NB4 (cell line): ENCODE results near the gene RPP38.

Experiments used
- DNase-seq: peaks from one replicate; pipeline ENCODE4 v3.0.0; 2010; ENCODE audit warnings: low read depth
- H3K4me3 ChIP-seq: one replicate; pipeline ENCODE4 v1.5.1; 2011; ENCODE audit warnings: mild to moderate bottlenecking, low read depth, low read length, moderate library complexity
- MAX ChIP-seq: IDR thresholded peaks from 2 replicates; pipeline ENCODE4 v1.6.1; 2011; ENCODE audit warnings: low read depth, low read length
- MYC ChIP-seq: IDR thresholded peaks from 2 replicates; pipeline ENCODE4 v1.6.1; 2011; ENCODE audit warnings: low read depth, low read length
- POLR2A ChIP-seq: IDR thresholded peaks from 2 replicates; pipeline ENCODE4 v1.6.1; 2011; ENCODE audit warnings: mild to moderate bottlenecking; ENCODE audit not compliant: insufficient read length; ENCODE audit errors: extremely low read depth
- TF ChIP-seq, protein P1 (sequence below): IDR thresholded peaks from one replicate; pipeline ENCODE4 v1.5.1; 2012; ENCODE audit warnings: low read depth, low read length

RPP38 gene, protein sequence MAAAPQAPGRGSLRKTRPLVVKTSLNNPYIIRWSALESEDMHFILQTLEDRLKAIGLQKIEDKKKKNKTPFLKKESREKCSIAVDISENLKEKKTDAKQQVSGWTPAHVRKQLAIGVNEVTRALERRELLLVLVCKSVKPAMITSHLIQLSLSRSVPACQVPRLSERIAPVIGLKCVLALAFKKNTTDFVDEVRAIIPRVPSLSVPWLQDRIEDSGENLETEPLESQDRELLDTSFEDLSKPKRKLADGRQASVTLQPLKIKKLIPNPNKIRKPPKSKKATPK

GRCh38 chr10:15097011-15097812, at the start of gene RPP38:
Gene RPP38, plus strand, starts transcription at chr10:15097355. Its CDS starts 5,960 bp downstream, at chr10:15103315.
- DNase-seq = peak; percentile 87
- peak within 1 kb of the TSS; percentile 89 for H3K4me3 ChIP-seq
- peak; percentile 2; the same call in 1 of the 2 replicates for TF ChIP-seq MAX
- TF ChIP-seq POLR2A = peak; percentile 73
- TF ChIP-seq, protein P1, sequence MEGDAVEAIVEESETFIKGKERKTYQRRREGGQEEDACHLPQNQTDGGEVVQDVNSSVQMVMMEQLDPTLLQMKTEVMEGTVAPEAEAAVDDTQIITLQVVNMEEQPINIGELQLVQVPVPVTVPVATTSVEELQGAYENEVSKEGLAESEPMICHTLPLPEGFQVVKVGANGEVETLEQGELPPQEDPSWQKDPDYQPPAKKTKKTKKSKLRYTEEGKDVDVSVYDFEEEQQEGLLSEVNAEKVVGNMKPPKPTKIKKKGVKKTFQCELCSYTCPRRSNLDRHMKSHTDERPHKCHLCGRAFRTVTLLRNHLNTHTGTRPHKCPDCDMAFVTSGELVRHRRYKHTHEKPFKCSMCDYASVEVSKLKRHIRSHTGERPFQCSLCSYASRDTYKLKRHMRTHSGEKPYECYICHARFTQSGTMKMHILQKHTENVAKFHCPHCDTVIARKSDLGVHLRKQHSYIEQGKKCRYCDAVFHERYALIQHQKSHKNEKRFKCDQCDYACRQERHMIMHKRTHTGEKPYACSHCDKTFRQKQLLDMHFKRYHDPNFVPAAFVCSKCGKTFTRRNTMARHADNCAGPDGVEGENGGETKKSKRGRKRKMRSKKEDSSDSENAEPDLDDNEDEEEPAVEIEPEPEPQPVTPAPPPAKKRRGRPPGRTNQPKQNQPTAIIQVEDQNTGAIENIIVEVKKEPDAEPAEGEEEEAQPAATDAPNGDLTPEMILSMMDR = no peak
- TF ChIP-seq MYC = no peak; the same call in none of the 2 replicates

DNA sequence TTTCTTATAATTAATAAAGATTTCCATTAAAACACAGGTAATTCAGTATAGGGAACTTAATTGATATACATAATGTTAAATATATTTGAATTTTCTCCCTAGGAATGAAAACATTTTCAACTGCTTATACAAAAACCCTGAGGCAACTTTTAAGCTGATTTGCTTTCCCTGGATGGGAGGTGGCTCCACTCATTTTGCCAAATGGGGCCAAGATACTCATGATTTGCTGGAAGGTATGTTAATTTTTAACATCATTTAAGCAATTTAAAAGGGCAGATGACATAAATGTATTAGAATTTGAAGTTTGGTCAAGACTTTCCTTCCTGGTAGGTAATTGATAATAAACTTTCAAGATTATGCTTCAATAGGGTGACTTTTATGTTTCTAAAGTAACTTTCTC, 47.6 kb upstream of the RPP38 start:
- H3K4me3 ChIP-seq = no peak overlapping the region
- no peak for DNase-seq
- TF ChIP-seq MYC = no peak
- TF ChIP-seq, protein P1 = no peak
- TF ChIP-seq POLR2A = no peak
- TF ChIP-seq MAX = no peak

- TF ChIP-seq MYC (no peak), MAX (no peak), POLR2A (no peak)
- TF ChIP-seq, protein P1 = no peak
- H3K4me3 ChIP-seq = no peak overlapping the region
- no peak for DNase-seq
Measured at GRCh38 chr10:15052121-15052520, 45.0 kb upstream of the RPP38 start.

DNA sequence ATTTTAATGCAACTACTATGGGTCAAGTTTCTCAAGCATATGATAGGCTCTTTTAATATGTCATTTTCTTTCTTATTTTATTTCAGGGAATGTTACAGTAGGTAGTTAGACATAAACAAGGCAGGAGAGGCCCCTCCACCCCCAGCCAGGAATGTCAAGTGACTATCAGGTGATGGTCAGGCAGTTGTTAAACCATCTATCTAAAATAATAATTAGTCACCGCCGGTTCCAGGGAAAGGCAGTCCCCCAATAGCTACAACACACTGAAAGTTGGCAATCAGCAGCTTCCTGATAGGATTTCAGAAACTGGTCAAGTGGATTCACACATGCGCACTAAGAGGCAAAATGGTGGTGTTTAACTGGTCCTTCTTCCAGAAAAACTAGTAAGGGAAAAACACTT, 44.1 kb upstream of the RPP38 start:
- no peak overlapping the region for H3K4me3 ChIP-seq
- TF ChIP-seq POLR2A (no peak), MAX (no peak), MYC (no peak)
- TF ChIP-seq, protein P1 = no peak
- no peak for DNase-seq

GRCh38 chr10:15058689-15059088, 38.5 kb upstream of the RPP38 start:
- TF ChIP-seq POLR2A = no peak
- no peak for TF ChIP-seq MAX
- no peak for TF ChIP-seq MYC
- TF ChIP-seq, protein P1 = no peak
- no peak overlapping the region for H3K4me3 ChIP-seq
- DNase-seq = no peak
